GM21447 (cell line): ENCODE results near the gene NHSL2.

Source experiments
- ATAC-seq: cut with Tn5 transposase; IDR thresholded peaks from one replicate; pipeline ENCODE4 v1.9.1; 2021; ENCODE audit not compliant: unreplicated experiment

Gene NHSL2

GRCh38 chrX:72016881-72017783 lies 106.5 kb downstream of the NHSL2 start:
- ATAC-seq, result no peak

DNA sequence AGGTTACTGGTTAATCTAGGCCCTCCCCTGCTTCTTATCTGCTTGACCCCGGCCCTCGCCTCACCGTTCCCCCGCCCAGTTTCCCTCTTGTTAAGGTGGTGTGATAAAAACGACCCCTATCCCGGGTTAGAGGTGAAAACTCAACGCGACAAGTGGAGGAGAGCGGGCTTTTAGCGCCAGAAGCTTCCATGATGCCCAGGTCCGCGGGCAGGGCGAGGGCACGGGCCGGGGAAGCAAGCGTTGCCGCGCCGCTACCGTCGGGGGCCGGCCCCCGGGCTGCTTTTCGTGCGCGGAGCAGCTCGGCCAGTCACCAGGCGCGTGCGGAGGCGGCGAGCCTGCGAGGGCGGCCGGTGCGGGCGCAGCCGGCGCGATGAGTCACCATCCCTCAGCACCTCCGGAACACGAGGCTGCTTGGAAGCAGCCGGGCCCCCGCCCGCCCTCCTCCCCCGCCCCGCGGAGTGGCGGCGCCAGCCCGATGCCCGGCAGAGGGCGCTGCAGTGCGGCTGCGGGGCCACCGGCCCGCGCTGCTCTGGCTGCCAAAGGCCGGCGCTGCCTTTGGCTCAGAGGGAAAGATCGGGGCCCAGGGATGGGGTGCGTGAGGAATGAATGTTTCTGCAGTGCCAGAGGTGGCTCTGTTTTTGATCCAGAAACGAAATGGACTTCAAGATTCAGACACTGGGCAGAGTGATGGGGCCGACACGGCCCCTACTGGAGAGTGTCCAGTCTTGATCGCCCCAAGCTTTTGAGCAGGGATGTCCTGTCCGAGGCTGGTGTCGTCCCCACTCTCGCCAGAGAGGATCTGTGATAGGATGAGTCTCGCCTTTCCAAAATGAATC lies 107.8 kb downstream of the NHSL2 start:
- peak; percentile 52 for ATAC-seq

- no peak for ATAC-seq
These were observed 108.8 kb downstream of the NHSL2 start for GRCh38 chrX:72019487-72019886.

GRCh38 chrX:72020204-72020603 lies 109.6 kb downstream of the NHSL2 start:
- ATAC-seq, result no peak

- peak; percentile 48 for ATAC-seq
These were observed 110.1 kb downstream of the NHSL2 start for GRCh38 chrX:72020788-72021187.

DNA sequence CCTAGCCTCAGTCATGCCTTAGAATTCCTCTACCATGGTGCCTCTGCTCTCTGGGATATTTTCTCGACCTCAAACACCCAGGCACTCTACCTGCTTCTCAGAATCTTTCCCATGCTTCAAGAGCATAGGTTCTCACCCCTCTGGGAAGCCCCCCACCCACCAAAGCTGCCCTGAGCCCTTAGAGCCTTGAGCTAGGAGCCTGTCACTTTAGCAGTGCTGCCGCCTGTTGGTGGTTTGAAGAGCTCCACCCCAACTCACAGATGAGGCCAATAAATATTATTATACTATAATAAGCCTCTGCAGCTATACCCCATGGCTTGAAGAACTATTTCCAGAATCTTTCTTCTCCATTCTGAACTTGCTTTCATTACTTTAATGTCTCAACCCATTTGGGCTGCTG lies 111.3 kb downstream of the NHSL2 start:
- no peak for ATAC-seq

DNA sequence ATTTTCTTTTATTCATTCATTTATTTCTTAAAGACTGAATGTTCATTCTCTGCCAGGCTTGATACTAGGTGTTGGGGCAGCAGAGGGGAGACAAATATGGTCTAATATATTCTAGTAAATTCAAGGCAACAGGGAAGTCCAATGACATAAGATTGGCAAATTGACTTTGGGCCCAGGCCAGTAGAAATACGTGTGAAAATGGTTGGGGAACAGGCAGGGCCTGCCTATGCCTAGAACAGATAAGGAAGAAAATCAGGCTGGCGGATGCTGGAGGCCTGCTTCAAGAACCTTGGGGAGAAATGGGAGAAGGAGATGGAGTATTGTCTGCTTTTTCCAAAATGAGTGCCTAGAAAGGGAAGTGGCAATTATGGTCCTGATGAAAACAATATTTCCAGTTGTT lies 112.4 kb downstream of the NHSL2 start:
- ATAC-seq, result no peak

DNA sequence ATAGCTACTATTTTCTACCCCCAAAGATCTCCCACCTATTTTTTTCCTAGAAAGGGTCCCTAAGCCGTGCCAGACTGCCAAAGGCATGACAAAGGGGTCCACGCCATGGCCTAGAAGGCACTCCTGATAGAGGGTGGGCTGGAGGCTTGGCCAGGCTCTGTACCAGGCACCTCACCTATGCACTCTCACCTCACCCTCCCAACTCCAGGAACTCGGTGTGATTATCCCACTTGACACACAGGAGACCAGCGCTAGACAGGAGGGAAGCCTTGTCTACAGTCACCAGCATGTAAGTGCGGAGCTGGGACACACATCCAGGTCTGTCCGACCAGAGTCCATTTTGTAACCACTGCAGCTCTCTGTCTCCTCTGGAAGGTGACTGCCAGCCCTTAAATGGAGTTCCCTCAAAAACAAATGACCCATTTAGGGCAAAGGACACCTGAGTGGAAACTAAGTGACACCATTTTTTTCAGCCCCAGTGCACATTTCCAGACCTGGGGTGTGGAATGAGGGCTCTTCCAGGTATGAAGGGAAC lies 114.7 kb downstream of the NHSL2 start:
- no peak for ATAC-seq

GRCh38 chrX:72026341-72027023 lies 115.8 kb downstream of the NHSL2 start:
- ATAC-seq, result no peak

- ATAC-seq, result no peak
These were observed 116.6 kb downstream of the NHSL2 start for GRCh38 chrX:72027024-72027913.

GRCh38 chrX:72027914-72028307 lies 117.3 kb downstream of the NHSL2 start:
- ATAC-seq, result no peak

- ATAC-seq, result no peak
These were observed 118.2 kb downstream of the NHSL2 start for GRCh38 chrX:72028701-72029470.

GRCh38 chrX:72029483-72030411 lies 119.1 kb downstream of the NHSL2 start:
- no peak for ATAC-seq

DNA sequence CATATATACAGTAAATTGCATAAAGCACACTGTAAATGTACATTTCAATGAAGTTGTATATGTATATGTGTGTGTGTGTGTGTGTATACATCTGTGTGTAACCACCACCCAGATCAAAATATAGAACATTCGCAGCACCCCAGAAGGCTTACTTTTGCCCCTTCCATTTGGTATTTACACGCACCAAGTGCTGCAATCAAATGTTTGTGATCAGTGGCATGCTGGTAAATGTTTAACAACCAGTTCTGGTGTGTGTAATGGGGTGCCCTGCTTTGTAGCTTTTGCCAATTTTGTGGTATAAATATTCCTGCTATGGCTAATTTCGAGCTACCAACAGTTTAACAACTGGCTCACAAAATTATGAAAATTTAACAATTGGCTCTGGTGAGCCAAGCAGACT lies 119.8 kb downstream of the NHSL2 start:
- ATAC-seq, result no peak

- ATAC-seq, result no peak
These were observed 120.5 kb downstream of the NHSL2 start for GRCh38 chrX:72031118-72031517.

- ATAC-seq, result no peak
These were observed 121.0 kb downstream of the NHSL2 start for GRCh38 chrX:72031634-72032033.

- no peak for ATAC-seq
These were observed 127.0 kb downstream of the NHSL2 start for GRCh38 chrX:72037601-72038000.

DNA sequence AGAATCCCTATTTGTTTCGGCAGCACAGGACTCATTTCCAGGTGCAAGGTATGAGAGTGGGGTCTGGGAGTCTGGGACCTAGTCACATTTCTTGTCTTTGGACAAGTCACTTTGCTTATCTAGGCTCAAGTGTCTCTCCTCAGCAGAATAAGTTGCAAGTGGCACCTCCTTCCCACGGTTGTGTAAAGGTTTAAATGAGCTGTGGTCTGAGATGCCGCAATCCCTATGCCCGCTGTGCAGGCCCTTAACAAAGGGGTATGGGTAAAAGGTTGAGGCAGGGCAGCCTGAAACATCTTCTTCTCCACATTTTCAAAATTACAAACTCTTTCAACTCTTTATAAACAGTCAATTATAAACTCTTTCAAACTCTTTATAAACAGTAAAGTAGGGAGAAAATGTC lies 127.4 kb downstream of the NHSL2 start:
- ATAC-seq, result no peak
